ACC112 (cell line): ENCODE measurements around the gene GRK5.
A peak's percentile ranks its signal among the peaks of the same experiment; 100 is the strongest.

ENCODE experiments used
- H2AFZ ChIP-seq: fragments of 200-600 bp; sonication (generic); one replicate; pipeline ENCODE4 v1.6.0; 2017; ENCODE audit warnings: antibody characterized with exemption, low read length; ENCODE audit not compliant: unreplicated experiment
- H3K27ac ChIP-seq: fragments of 200-600 bp; sonication (generic); 2 replicates; pipeline ENCODE4 v1.5.1; 2014; ENCODE audit warnings: low read depth, mild to moderate bottlenecking, antibody characterized with exemption, low read length, moderate library complexity
- H3K27me3 ChIP-seq: fragments of 200-600 bp; sonication (generic); 2 replicates; pipeline ENCODE4 v1.6.1; 2014; ENCODE audit warnings: mild to moderate bottlenecking, antibody characterized with exemption, low read length, moderate library complexity, mixed read lengths; ENCODE audit not compliant: insufficient read depth
- H3K36me3 ChIP-seq: fragments of 200-600 bp; sonication (generic); 2 replicates; pipeline ENCODE4 v1.6.1; 2016; ENCODE audit warnings: mild to moderate bottlenecking, antibody characterized with exemption, low read length, moderate library complexity, mixed read lengths; ENCODE audit not compliant: insufficient read depth
- H3K4me1 ChIP-seq: fragments of 200-600 bp; sonication (generic); one replicate; pipeline ENCODE4 v1.6.1; 2016; ENCODE audit warnings: low read length, mixed read lengths; ENCODE audit not compliant: insufficient read depth, unreplicated experiment, control insufficient read depth
- H3K4me3 ChIP-seq: fragments of 200-600 bp; sonication (generic); 2 replicates; pipeline ENCODE4 v1.5.1; 2014; ENCODE audit warnings: mild to moderate bottlenecking, low read depth, low read length
- H3K79me2 ChIP-seq: fragments of 200-600 bp; sonication (generic); one replicate; pipeline ENCODE4 v1.6.0; 2016; ENCODE audit warnings: low read length; ENCODE audit not compliant: control insufficient read depth, unreplicated experiment, insufficient read depth

Gene GRK5

DNA sequence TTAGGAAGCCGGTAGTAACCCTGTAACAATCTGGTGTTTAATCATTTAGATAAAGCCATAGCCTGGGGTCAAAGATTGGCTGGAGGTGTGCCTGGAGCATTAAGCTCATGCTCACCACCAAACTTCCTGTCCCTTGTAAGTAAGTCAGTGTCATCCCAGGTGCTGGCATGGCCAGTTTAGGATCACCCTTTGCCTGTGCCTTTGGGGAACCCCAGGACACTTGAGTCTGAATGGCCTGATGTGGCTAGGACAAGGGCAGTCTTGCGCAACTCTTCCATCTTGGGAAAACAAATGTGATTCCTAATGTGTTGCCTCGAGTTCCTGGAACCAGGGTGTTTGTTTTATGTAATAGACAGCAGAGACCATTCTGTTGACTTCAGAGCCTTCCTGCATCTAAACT lies 154.8 kb downstream of the GRK5 start:
- no peak overlapping the region for H2AFZ ChIP-seq
- no peaks in the 10 kb centered on the region for H3K36me3 ChIP-seq
- H3K4me1 ChIP-seq: peaks cover 5% of the 10 kb centered on the region
- H3K27ac ChIP-seq: no peak overlapping the region
- H3K79me2 ChIP-seq: no peaks in the 10 kb centered on the region
- no peak overlapping the region for H3K4me3 ChIP-seq
- no peaks in the 10 kb centered on the region for H3K27me3 ChIP-seq

DNA sequence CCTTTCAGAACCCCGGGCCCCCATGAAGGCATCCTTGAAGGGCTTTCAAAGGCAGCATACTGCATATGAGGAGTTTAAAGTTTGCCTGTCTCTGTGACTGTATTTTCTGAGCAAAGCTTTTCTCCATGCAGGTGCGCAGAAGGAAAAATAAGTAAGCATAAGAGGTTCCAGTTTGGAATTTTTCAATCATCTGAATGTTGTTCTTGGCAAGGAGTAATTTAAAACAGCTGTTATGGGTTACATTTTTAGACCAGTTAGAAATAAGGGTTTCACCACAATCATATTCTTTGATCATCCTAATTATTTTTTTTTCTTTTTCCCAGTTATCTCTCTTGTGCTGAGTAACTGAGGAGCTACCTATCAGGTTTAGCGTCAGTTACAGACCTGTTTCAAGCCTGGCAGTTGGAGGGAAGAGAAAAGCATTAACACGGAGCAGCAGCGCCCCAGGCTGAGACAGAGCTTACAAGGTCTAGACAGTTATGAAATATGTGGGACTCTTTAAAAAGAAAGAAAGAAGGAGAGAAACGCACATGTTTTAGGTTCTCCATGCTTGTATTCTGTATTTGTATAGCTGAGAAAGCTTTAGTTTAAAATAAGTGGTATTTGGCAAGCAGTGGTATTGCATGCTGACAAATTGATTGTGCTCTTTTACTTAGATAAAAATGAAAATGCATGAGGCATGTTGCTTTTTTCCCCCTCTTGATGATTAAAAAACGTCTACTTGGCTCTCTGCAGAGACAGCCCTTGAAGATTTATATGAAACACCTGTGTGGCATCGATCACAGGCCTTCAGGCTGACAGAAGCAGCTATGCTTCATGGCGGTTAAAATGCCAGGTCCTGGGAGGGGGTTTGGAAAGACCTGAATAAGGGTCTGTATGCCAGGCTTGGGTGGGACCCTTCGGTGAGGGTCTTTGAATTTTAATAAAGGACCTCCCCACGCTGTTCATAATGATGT lies 157.6 kb downstream of the GRK5 start:
- Histone ChIP-seq H3K4me1 (peaks cover 19% of the 10 kb centered on the region), H3K27ac (no peak overlapping the region), H2AFZ (no peak overlapping the region)

GRCh38 chr10:119365773-119366599 lies 158.6 kb downstream of the GRK5 start:
- H3K4me3 ChIP-seq: no peak overlapping the region

More for the DNA sequence above, 157.6 kb downstream of the GRK5 start:
- Histone ChIP-seq H3K79me2 (no peaks in the 10 kb centered on the region), H3K27me3 (no peaks in the 10 kb centered on the region), H3K36me3 (no peaks in the 10 kb centered on the region), H3K4me3 (no peak overlapping the region)

DNA sequence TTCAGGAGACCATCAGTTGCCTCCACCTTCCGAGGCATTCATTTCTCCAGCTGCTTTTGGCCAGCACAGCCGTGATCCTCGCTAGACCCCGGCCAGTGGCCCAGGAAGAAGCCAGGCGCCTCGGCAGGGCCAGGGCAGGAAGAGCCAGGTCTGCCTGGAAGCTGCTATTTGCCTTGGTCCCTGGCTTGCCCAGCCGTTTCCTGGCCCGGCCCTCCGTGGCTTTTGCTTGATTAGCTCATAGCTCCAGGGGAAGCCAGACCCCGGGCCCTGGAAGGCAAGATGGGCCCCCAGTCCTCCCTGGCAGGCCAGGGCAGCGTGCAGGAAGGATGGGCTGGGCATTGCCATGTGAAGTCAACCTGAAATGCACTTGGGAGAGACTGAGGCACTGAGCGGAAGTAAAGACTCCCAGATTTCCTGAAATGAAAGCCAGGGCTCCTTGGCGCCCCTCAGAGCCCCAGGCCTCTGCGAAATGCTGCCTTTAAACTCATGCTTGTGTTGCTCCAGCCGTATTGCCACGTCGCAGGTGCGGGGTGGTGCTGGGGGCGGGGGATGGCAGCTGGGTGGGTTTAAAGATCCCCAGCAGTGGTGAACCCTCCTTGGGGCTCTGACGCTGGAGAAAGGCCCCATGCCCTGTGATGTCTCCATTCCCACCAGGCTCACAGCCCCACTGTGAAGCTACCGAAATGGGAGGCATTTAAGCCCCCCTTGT lies 160.6 kb downstream of the GRK5 start:
- H2AFZ ChIP-seq: no peak overlapping the region

More at GRCh38 chr10:119365773-119366599, 158.6 kb downstream of the GRK5 start:
- no peaks in the 10 kb centered on the region for H3K79me2 ChIP-seq
- H3K27ac ChIP-seq: no peak overlapping the region
- H3K4me1 ChIP-seq: peaks cover 30% of the 10 kb centered on the region
- no peaks in the 10 kb centered on the region for H3K27me3 ChIP-seq
- H3K36me3 ChIP-seq: no peaks in the 10 kb centered on the region
- no peak overlapping the region for H2AFZ ChIP-seq

DNA sequence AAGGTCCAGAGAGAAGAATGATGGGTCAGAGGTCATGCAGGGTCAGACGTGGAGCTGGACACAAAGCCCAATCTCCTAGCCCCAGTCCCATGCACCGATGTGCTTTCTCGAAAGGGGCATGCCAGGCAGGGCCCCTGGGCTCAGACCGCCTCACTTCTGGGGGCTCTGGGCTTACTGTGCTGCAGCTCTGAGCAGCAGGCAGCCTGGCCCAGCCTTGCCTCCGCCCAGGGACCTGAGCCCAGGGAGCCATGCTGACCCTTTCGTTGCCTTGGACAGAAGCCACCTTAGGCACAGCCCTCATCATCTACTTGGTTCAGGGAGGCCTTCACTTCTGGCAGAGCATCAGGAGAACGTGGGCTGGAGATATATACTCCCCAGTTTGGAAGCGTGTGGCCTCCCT lies 161.2 kb downstream of the GRK5 start:
- no peaks in the 10 kb centered on the region for H3K79me2 ChIP-seq
- no peaks in the 10 kb centered on the region for H3K27me3 ChIP-seq
- H3K4me3 ChIP-seq: no peak overlapping the region
- no peak overlapping the region for H3K27ac ChIP-seq
- no peak overlapping the region for H2AFZ ChIP-seq
- peaks cover 40% of the 10 kb centered on the region for H3K4me1 ChIP-seq
- H3K36me3 ChIP-seq: no peaks in the 10 kb centered on the region

More for the DNA sequence above, 160.6 kb downstream of the GRK5 start:
- Histone ChIP-seq H3K79me2 (no peaks in the 10 kb centered on the region), H3K27ac (no peak overlapping the region), H3K27me3 (no peaks in the 10 kb centered on the region), H3K4me3 (no peak overlapping the region), H3K4me1 (peaks cover 40% of the 10 kb centered on the region), H3K36me3 (no peaks in the 10 kb centered on the region)

GRCh38 chr10:119368991-119369869 lies 161.9 kb downstream of the GRK5 start:
- Histone ChIP-seq H3K4me1 (peaks cover 40% of the 10 kb centered on the region), H3K79me2 (no peaks in the 10 kb centered on the region), H3K27ac (peak overlapping the region; percentile 89; the same call in 1 of the 2 replicates), H2AFZ (no peak overlapping the region), H3K4me3 (no peak overlapping the region), H3K27me3 (no peaks in the 10 kb centered on the region), H3K36me3 (no peaks in the 10 kb centered on the region)

- Histone ChIP-seq H3K27ac (peak overlapping the region; percentile 89), H3K4me1 (peaks cover 35% of the 10 kb centered on the region), H3K36me3 (no peaks in the 10 kb centered on the region), H2AFZ (peak overlapping the region; percentile 74), H3K4me3 (peak overlapping the region; percentile 62), H3K79me2 (no peaks in the 10 kb centered on the region), H3K27me3 (no peaks in the 10 kb centered on the region)
Observed at GRCh38 chr10:119370111-119370741, 162.9 kb downstream of the GRK5 start.

- Histone ChIP-seq H3K4me3 (peak overlapping the region; percentile 62), H3K27me3 (no peaks in the 10 kb centered on the region), H2AFZ (peak overlapping the region; percentile 74), H3K36me3 (no peaks in the 10 kb centered on the region), H3K27ac (peak overlapping the region; percentile 89), H3K79me2 (no peaks in the 10 kb centered on the region), H3K4me1 (peaks cover 35% of the 10 kb centered on the region)
Observed at GRCh38 chr10:119370972-119371703, 163.8 kb downstream of the GRK5 start.
